Fibroblast of peridontal ligament (primary cell): ENCODE data around the gene CPXM1.
"Not testable (repeated sequence)": the region's sequence is repeated elsewhere in the genome, so short reads cannot be mapped to it uniquely, and the experiment has no call there.

ENCODE experiments used
- DNase-seq: peaks from one replicate; pipeline ENCODE4 v3.0.0-alpha.2; 2010; ENCODE audit errors: extremely low read depth

CPXM1 gene

GRCh38 chr20:2799688-2800520 is 523 bp downstream of the CPXM1 start:
- peak; percentile 25 for DNase-seq

- no peak for DNase-seq
Observed at GRCh38 chr20:2799271-2799670, 1.2 kb downstream of the CPXM1 start.

GRCh38 chr20:2798814-2799213 is 1.6 kb downstream of the CPXM1 start:
- DNase-seq, result no peak

DNA sequence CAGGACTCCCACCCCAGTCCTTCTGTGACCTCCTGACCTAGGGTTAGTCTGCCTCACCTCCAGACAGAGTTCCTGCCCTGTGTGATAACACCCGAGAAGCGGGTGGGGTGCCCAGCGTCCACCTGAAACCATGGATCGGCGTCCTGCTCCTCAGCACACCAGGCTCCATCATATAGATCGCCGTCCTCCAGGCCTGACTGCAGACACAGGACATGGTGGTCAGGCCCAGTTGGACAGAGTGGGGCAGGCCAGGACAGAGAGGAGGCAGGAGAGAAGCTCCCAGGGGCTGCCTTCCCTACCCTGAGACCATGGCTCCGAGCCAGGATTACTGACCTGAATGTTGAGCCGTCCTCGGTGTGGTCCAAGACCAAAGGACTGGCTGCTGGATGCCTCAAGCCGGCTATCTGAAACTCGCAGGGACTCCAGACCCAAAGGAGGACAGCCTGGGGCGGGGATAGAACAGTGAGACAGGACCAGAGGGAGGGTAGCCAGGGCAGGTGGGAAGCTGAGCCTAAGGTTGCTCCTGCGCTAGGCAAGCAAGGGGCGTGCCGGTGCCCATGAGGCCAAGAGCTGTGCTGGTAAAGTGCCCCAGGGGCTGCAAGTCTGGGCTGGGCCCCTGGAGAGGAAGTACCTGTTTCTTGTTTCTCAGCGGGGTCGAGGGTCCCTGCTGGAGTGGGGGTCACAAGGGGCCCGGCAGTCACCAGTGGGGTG is 2.2 kb downstream of the CPXM1 start:
- no peak for DNase-seq

GRCh38 chr20:2797136-2797983 is 3.1 kb downstream of the CPXM1 start:
- no peak for DNase-seq

DNA sequence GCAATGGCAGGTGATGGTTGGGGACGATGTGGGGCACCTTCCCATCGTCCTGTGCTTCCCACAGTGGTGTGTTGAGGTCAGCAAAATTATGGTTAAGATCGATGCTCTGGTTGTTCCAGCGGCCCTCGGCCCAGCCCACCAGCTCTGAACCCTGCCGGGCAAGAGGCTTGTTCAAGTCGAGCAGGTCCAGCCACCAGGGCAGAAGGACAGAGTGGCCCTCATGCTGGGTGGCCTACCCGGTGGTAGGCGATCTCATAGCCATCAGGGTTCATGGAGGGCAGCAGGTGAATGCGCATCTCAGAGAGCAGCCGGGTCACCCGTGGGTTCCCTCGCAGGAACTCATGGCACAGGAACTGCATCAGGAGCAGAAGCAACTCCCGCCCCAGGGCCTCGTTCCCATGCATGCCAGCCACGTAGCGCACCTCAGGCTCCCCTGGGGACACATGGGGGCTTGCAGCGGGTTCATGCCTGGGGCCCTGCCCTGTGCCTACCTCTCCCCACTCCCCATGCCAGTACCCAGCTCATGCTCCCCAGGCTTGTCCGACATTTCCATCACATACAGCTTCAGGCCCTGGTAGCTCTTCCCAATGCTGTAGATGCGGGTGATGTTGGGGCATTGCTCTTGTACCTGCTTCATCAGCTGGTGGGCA is 4.3 kb downstream of the CPXM1 start:
- no peak for DNase-seq

GRCh38 chr20:2795451-2795850 is 5.0 kb downstream of the CPXM1 start:
- no peak for DNase-seq

DNA sequence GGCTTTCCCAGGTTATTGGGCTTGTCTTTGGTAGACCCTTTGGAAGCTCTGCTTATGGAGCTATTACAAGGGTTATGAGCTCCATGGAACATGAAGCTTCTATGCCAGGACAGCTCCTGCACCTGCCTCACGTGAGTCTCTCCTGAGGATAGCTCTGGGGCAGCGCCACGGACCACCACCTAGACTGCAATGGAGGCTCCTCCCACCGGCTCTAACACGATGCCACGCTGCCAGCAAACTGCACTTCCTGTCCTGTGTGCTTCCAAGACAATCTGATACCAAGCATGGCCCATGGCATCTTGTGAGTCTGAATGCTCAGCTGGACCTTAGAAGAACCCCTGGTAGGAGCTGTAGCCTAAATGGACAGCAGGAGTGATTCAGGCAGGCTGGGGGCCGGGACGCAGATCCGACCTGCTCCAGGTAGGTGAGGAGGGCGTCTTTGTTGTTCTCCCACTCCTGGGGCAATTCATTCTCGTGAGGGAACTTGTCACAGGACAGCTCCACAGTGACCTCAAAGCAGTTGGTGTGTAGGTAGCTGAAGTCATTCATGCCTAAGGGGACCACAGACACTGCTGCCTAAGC is 5.5 kb downstream of the CPXM1 start:
- DNase-seq, result no peak

GRCh38 chr20:2794202-2794748 is 6.2 kb downstream of the CPXM1 start:
- DNase-seq, result no peak

DNA sequence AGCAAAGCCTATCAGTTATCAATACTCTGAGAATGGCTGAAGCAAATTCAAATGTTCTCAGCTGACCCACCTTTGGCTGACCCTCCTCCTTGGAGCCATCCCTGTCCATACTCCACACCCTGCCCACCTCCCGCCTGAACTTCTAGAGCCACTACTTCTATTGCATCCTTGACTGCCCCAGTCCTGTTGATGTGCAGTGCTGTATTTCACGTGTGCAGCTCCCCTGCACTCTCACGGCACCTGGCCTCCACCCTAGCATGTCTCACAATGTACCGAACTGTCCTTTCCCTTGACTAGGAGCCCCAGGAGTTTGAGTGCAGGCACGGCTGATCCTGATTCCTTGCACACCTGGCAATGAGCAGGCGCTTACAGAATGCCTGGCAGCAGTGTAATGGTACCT is 7.0 kb downstream of the CPXM1 start:
- no peak for DNase-seq

- no peak for DNase-seq
Observed at GRCh38 chr20:2783908-2784566, 16.4 kb downstream of the CPXM1 start.

GRCh38 chr20:2780948-2781347 is 19.5 kb downstream of the CPXM1 start:
- DNase-seq, result no peak

GRCh38 chr20:2778602-2779321 is 21.7 kb downstream of the CPXM1 start:
- no peak for DNase-seq

- no peak for DNase-seq
Observed at GRCh38 chr20:2775139-2775538, 25.3 kb downstream of the CPXM1 start.

DNA sequence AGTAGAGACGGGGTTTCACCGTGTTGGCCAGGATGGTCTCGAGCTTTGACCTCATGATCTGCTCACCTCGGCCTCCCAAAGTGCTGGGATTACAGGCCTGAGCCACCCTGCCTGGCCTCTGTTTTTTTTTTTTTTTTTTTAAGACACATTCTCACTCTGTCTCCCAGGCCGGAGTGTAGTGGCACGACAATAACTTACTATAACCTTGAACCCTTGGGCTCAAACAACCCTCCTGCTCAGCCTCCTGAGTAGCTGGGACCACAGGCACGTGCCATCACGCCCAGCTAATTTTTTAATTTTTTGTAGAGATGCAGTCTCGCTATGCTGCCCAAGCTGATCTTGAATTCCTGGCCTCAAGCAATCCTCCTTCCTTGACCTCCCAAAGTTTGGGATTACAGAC is 26.6 kb downstream of the CPXM1 start:
- no peak for DNase-seq

DNA sequence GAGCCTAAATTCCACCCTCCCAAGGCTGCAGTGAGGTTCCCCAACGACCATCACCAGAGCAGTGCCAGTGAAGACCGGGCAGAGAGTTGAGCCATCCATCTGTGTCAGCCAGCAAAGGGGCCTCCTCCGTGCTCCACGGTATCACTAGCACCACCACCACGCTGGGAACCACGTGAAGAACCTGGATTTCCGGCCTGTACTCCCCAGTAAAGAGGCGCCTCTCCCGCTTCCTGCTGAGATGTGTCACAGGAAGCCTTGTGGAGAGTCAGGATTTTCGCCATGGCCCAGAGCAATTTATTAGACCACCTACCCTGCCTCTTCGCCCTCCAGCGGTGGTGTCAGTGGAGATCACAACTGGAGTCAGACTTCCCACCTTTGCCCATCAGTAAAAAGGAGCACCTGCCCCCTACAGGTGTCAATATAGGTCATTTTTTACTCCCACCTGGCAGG is 28.8 kb downstream of the CPXM1 start:
- no peak for DNase-seq

DNA sequence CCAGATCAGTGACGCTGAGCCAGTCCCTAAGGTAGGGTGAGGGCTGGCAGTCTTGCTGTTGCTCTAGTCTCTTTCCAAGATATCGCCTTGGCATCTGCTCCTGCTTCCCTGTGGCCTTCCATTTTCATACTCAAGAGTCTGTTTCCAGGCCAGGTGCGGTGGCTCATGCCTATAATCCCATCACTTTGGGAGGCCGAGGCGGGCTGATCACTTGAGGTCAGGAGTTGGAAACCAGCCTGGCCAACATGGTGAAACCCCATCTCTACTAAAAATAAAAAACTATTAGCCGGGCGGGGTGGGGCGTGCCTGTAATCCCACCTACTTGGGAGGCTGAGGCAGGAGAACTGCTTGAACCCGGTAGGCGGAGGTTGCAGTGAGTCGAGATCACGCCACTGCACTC is 30.3 kb downstream of the CPXM1 start:
- DNase-seq, result not testable (repeated sequence)

DNA sequence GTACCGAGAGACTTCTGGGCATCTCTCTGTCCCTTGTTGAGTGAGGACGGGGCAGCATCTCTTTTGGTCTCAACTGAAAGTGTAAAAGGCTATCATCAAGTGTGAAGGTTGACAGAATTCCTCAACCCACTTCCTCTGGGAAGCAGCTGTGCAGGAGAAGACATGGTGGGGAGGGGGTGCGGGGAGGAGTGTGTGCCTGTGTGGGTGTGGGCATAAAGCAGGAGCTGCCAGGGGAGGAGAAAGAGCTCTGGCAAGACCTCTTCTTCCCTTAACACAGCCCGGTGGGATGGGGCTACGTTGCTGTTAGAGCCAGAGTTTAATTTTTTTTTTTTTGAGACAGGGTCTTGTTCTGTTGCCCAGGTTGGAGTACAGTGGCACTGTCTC is 31.8 kb downstream of the CPXM1 start:
- DNase-seq, result no peak

DNA sequence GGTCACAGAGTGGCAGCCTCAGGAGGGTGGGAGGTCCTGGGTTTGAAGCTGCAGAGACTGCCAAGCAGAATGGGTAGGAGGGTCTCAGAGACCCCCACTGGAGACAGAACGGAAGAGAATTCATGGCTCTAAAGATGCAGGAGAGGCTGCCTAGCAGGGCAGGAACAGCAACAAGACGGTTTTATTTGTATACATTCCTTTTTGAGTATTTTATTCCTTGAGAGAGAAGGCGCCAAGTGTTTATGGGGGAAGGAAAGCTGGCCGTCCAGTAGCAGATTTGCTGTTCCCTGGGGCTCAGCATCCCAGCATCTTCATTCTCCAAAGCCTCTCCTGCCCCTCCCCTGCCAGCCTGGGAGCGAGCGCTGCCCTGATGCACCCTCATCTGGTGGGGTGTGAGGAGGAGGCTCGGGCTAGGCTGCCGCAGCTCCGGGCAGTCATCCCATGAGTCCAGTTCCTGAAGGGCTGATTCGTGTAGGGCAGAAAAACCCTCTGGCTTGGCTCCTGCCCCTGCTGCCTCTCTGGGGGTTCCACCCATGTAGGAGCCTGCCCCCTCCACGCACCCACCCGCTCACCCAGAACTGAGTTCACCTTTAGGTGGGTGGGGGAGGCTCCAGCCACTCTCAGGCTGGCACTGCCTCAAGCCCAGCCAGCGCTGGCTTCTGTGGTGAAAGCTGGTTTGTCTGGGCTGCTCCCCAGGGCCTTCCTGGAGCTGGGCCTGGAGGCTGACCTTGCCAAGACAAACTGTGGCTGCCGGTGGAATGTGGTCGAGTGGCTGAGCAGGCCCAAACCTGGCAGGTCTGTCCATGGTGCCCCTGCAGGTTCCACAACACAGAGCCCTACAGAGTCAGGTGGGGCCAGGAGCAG is 32.4 kb downstream of the CPXM1 start:
- DNase-seq, result peak; percentile 69
